HT-29 (cell line): ENCODE measurements around the gene IER3. TPM values are rescaled to one million over a fixed set of nuclear protein-coding genes. Genes with fewer than 3 reads are reported as not detected.

Source experiments
- DNase-seq: peaks from one replicate; pipeline ENCODE4 v3.0.0-alpha.2; 2015; ENCODE audit warnings: low spot score
- total RNA-seq: library from RNA; depleted of rRNA; stranded (reverse); fragments of >200 nt; shearing (Covaris generic); gene quantifications from 2 replicates; pipeline ENCODE4 v1.2.3, GENCODE V29; 2014

IER3 gene
- total RNA-seq, 1 experiment from 2014 or later = 206 TPM

DNA sequence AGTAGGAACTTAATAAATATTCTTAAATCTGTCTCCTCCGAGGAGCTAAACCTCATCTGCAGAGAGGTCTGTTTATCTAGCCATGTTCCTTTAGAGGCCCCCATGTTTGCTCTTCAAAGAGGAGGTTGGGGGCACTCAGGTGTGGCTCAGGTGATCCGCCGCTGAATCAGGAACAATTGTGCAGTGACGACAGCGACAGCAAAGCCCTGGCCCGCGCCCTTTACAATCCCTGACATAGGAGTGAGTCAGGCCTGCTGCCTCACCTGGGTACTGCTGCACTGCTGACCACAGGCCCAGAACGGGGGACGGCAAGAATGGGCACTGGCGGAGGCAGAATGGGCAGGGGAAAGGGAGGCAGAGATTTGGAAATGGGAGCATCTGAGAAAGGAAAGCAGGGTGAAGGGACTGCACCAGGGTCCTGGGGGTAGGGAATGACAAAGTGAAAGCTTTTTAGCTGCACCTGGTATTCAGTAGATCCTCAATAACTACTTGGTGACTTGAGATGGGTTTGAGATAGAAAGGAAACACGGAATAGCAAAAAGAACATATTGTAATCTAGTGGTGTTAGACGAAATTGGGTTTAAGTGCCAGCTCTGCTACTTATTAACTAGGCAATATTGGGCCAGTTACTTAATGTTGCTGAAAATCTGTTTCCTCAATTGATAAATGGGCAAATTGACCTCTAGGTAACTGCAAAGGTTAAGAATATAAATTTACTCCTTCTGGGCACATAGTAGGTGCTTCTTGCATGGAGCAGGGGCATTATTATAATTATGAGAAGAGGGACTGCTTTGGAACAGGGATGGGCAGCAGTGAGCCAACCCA is 5.4 kb upstream of the IER3 start:
- DNase-seq = peak; percentile 83

DNA sequence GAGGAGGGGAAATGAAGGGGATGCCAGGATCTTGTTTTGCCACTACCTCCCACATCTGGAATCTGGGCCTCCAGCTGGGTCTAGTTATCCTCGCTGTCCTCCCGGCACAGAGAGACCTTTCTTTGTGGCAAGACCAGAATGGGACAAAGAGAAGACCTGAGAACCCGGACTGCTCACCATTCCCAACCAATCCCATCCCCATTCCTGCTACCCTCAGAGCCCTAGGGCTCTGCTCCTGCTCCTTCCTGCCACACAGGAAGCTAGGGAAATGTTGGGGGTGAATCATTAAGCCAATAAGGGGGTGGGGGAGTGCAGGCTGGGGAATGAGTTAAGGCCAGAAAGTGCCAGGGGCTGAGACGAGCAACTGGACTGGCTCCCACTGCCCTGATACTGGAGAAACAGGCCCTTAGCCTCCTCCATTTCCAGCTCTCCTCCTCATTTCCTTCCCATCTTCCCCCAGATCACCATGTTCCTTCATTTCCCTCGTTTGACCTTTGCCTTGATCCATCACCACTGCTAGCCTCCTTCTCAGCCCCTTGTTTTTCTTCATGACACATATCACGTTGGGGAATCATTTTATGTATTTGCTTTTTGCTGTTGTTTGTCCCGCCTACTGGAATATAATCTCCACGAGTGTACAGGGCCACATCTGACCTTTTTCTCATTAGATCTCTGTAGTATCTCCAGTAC is 4.6 kb upstream of the IER3 start:
- peak; percentile 42 for DNase-seq

DNA sequence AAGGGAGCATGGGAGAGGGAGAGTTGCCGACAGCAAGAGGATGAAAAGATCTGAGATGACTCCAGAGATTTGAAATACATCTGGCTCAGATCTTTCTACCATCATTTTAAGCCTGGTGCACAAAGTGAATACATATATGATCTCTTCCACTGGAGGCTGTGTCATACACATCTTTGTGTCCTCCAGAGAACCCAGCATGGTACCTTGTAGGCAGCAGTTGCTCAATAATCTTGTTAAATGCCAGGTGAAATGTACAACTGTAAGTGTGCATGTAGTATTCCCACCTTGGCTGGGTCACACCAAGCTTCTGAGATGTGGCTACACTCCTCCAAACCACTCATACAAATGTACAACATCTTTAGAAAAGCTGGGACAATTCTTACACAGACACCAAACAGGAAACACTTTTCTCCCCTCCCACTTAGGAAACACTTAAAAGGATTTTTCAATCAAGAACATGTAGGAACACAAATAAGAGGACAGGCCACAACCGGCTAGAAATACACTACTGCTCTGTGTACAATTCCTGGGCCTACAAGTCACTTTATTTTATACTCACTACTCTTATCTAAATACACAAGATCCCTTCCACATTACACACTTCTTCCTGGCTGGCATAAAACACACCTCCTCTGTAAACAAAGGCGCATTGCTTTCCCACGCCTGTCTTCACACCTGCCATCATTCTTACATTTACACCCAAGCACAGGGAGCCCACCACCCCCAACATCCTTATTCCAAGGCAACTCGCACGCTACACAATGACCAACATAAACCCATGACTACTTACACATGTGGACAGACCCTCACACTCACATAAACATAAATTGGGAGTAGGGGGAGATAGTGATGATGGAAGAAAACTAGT is 3.8 kb upstream of the IER3 start:
- peak; percentile 64 for DNase-seq

DNA sequence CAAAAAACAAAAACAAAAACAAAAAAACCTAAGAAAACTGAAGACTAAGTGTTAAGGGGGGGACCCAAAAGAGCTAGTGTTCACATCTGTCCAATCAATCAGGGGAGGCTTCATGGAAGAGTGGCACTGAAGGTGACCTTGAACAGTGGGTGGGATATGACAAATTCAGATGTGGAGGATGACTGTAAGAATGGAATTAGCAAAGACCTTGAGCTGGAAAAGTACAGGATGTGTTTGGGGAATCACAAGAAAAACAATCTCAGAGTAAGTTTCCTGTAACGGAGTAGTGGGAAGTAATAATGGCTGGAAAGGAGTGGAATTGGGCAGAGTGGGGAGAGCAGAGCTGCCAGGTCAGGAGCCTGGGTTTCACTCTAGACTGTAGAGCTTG is 2.9 kb upstream of the IER3 start:
- no peak for DNase-seq

DNA sequence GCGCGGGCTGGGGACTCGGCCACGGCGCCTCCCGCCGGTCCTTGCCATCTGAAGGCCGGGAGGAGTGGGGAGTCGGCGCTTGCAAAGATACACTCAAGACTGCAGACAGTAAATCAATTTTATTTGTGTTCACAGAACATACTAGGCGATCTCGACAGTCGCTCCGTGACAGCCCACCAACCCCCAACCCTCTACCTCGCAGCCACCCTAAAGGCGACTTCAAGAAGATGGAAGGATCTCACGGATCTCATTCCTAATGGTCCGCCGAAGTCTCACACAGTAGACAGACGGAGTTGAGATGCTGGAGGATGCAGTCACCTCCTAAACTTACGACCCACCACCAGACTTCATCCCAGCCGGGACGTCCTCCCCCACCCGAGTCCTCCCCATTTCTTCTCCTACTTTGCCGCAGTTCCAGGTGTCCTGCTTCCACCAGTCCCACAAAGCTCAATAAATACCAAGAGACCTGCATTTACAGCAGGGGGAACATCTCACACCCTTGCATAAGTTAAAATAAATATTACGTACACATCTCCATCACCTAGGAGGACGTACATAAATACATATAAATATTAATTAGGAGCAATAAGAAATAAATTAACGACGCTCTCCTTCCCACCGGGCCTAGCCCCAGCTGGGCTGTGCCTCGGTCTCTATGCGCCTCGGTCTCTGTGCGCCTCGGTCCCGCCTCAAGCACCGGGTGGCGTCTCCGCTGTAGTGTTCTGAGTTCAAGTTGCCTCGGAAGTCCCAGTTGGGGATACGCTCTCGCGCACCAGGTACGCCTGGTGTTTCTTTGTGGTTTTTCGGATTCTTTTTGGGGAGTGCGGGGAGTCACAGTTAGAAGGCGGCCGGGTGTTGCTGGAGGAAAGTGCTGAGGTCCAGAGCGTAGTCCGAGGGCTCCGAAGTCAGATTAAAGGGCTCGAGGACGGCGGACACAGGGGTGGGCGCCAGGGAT is 971 bp downstream of the IER3 start:
- DNase-seq = peak; percentile 59

DNA sequence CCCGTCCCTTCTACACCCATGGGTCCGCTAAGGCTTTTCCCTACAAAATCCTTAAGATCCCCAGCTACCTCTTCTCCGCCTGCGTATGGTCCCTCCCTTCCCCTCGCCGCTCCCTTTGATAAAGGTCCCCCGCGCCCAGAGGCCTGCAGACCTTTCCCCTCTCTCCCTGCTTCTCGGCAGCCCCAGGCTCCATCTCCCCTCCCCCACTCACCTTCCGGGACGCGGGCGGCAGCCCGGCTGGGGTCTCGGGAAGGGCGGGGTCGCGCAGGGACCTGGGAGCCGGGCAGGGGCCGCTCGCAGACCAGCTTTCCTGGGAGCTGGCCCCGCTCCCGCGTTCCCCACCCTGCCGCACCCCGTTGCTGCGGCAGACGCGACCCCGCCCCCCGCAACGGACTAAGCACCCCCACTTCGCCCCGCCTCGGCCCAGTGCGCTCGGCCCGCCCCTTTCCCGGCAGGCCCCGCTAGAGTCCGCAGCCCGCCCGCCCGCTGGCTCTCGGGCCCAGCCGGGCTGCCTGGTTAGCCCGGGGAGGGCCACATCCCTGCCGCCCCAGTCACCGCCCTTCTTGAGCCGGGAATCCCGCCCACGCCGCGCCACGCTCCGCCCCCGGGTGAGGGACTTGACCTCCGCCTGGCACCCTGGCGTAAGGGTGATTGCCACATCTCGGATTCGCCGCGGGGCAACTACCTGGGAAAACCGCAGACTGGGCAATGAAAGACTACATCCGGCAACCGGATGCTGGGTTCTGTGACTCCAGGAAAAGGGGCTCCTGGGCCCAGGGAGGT is 1.8 kb downstream of the IER3 start, which contains the start of gene FLOT1:
Gene FLOT1, minus strand, starts transcription at position 372 of the 783 bp plus-strand sequence. CDS start 498 bp downstream, outside the sequence.
- peak; percentile 96 for DNase-seq

DNA sequence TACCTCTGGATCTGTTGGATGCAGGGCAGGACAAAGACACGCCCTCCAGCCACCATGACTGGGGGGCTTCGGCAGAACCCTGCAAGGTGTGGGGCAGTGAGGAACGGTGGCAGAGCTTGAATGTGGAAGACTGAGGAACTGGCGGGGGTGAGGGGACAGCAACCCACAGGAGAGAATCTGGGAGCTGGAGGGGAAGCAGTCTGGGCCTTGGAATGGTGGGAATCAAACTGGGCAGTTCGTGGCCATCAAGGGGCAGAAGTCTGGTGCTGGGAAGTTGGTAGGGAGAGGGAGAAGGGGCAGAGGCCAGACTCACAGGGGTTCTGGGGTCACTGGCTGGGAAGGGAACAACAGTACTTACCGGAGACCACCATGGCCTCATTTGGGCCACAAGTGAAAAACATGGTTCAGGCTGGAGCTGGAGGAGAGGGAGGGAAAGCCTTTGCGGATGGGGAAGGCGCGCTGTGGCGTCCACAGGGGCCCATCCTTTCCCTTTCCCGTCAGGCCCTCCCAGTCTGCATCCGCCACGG is 2.5 kb downstream of the IER3 start:
- peak; percentile 16 for DNase-seq

DNA sequence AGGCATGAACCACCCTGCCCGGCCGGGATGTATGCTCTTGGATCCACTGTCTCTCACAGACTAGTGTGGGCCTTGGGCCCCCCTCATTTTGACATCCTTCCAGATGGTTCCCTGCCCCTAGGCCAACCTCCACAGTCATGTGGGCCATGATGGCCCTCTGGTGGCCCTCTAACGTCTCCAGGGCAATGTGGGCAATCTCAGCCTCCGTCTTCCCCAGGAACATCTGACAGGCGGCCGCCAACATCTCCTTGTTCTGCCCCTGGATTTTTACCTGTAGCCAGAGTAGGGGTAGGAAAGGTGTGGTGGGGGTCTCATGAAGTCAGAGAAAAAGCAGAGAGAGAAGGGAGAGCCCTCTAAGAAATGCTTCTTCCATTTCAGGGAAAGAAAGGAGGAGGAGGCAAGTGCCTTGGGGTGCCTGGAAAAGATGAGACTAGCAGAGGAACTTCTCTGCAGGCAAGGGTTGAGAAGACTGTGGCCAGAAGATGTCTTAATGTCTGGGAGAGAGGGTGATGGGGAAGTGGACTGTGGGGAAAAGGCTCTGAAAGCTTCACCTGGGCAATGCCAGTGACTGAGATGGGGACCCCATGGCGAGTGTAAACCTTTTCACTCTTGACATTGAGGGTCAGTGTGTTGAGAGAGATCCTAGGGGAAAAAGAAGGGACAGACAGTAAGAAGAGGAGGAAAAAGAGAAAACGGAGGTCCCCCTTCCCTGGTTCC is 3.1 kb downstream of the IER3 start:
- DNase-seq = no peak

DNA sequence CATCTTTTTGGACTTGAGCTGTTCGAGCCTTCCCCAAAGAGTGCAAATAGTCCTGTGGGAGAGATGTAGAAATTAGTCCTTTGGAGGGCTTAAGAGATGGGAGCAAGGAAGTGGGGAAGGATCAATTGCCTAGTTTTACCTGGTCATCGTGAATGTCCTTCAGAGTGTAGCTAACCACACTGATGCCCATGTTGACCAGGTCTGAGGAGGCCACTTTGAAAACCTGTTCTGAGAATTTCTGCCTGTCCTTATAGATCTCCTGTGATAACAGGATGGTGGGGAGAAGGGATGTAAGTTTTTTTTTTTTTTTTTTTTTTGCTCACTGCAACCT is 3.8 kb downstream of the IER3 start:
- DNase-seq = no peak

DNA sequence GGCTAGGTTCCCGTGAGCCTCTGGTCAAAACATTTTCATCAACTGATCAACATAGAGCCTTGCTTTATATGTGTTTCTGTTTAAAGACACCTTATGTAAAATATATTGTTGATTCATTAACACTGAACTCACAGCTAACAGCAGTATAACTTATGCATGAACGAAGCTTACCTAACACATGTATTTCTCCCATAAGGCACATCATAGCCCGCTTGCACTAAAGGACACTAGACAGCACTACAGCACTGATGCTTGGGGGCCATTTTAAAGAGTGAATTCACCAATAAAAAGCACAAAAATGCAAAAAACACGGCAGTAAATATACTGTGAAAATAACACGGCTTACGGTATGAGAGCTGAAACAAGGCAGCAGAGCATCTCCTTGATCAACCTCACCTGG is 5.8 kb downstream of the IER3 start:
- DNase-seq = no peak

DNA sequence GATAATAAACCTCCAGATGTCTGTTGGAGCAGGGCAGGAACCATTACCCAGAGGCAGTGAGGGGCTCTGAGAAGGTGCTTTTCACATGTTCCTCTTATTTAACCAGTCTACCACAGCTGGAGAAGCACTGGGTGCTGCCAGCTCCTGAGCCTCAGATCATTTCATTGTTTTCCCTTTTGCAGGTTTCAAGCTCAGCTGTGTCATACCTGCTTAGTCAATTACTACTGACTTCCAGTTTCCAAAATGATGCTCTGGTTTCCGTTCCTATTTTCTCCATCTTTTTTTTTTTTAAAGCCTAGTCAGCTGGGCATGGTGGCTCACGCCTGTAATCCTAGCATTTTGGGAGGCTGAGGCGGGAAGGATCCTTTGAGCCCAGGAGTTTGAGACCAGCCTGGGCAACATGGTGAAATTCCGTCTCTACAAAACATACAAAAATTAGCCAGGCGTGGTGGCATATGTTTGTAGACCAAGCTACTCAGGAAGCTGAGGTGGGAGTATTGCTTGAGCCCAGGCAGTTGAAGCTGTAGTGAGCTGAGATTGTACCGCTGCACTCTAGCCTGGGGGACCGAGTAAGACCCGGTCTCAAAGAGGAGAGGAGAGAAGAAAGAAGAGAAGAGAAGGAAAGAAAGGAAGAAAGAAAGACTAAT is 8.6 kb downstream of the IER3 start:
- DNase-seq = no peak

DNA sequence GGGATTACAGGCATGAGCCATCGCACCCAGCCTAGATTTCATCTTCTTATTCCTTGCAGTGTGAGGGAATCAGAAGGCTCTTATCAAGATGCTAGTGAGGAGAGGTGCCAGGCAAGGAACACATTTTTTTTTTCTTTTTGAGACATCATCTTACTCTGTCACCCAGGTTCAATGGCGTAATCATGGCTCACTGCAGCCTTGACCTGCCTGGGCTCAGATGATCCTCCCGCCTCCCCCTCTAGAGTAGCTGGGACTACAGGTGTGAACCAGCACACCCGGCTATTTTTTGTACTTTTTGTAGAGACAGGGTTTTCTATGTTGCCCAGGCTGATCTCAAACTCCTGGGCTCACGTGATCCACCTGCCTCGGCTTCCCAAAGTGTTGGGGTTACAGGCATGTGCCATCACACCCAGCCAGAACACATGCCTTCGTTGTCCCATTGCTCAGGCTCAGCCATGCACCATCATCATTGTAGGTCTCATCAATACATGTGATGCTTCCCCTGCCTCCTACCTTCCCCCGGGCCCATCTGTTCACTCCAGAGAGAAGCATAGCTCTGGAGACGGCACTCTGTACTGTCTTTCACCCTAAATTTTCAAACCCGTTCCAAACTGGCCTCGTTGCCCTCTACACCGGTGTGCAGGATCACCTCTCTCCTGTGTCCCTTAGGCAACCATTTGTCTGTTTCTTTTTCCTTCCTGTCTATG is 12.0 kb downstream of the IER3 start:
- DNase-seq = no peak

DNA sequence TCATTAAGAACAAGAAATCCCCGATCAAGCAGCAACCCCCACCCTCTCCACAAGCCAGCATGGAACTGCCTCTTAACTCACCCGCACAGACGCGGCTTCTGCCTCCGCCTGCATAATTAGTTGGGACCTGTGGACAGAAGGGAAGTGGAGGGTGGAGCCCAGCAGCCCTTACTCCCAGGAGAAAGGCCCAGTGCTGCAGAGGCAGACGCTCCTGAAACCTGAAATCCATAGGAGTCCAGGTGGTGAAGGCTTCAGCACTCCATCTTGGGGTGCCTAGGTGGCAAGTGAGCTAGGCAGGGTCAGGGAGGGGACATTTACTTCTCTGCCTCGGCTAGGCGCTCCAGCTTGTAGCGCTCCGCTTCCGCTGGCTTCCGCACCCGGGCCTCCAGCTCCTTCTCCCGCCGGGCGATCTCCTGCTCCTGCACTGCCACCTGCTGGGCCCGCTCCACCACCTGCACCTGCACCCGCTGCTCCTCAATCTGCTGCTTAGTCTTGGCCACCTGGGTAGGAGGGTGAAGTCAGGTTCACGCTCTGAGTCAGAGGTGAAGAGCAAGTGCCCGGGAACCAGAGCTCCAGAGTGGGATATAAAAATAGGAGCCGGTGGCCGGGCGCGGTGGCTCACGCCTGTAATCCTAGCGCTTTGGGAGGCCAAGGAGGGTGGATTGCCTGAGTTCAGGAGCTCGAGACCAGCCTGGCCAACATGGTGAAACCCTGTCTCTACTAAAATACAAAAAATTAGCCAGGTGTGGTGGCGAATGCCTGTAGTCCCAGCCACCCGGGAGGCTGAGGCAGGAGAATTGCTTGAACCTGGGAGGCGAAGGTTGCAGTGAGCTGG is 13.5 kb downstream of the IER3 start:
- DNase-seq = peak; percentile 94

DNA sequence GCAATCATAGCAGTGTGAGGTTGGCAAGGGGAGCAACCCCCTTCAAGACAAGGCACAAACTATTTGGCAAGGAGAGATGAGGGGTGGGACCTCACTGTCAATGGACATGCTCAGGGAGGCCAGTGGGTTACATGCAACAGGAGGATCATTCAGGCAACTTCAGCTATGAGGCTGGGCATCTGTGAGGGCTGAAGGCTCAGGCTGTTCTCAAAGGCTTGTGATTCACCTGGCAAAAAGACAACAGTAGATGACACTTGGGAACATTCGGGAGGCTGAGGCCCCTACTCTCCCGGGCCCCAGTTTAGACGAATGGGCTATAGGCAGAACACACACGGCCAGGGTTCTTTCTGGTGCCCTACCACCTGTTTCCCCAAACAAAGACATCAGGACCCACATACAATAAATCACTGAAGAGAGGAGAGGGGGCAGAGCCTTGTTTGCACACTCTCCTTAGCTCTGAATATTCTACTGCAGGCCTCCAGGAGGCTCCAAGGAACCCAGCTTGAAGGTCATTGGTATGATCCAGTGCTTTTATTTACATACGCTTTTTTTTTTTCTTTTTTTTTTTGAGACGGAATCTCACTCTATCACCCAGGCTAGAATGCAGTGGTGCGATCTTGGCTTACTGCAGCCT is 16.3 kb downstream of the IER3 start:
- DNase-seq = no peak

DNA sequence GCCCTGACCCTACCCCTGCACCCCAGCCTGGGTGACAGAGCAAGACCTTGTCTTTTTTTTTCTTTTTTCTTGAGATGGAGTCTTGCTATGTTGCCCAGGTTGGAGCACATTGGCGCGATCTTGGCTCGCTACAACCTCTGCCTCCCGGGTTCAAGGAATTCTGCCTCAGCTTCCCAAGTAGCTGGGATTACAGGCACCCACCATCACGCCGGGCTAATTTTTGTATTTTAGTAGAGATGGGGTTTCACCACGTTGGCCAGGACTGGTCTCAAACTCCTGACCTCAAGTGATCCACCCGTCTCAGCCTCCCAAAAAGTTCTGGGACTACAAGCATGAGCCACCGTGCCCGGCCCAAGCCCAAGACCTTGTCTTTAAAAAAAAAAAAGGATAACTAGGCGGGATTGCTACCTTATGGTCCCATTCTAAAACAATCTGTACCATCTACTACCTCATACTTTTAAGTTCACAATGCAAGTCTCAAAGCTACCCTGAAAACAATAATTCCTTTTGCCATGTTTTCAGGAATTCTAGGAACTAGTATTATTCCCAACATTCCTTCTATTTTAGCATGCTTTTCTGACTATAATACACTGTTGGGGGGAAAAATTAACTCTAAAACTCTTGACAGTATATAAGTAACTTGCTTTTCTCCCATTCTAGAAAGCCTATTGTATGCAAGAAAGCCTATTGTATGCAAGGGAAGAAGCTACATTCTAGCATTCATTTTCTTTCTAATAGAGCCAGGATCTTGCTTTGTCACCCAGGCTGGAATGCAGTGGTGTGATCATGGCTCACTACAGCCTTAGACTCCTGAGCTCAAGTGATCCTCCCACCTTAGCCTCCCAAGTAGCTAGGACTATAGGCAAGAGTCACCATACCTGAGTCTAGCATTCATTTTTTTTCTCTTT is 17.6 kb downstream of the IER3 start:
- DNase-seq = peak; percentile 19
